SHP77 treated with DMSO at 0.1 percent for 48 hours (cell line): ENCODE data around the gene SIPA1L3.
A peak's percentile ranks its signal among the peaks of the same experiment; 100 is the strongest.
"Not testable (repeated sequence)": the region's sequence is repeated elsewhere in the genome, so short reads cannot be mapped to it uniquely, and the experiment has no call there.

Source experiments
- DNase-seq: peaks from one replicate; lab custom pipeline; 2025; lab: John Stamatoyannopoulos, UW

Gene SIPA1L3

DNA sequence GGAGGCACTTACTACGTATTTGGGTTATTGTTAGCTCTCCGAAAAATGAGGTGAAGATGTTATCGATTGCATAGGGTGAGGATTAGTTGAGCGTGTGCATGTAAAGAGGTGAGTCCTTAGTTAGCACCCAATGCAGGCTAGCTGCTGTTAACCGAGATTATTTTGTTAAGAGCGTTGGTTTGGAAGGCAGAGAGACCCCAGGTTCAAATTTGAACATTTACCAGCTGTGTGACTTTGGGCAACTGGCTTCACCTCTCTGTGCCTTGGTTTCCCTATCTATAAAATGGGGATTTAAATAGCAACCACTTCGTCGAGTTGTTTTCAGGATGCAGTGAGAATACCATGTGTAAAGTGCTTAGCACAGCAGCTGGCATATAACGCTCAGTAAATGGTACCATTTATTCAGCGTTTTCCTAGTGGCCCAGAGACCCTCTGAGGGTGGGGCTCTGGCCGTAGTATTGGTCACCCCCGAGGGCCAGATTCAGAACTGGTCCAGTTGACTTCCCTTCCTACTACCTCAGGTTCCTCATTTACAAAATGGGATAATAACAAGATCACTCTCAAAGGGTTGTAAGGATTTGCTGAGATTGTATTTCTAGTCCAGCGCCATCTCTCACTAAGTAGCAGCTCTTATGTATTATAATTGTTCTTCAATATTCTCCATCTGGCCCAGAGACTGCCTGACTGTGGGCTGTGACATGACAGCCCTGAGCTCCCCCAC, 887 bp downstream of the SIPA1L3 start:
- no peak for DNase-seq

- no peak for DNase-seq
Measured at GRCh38 chr19:37909661-37910199, 2.7 kb downstream of the SIPA1L3 start.

GRCh38 chr19:37914908-37915307, 7.9 kb downstream of the SIPA1L3 start:
- DNase-seq: no peak

GRCh38 chr19:37920591-37921450, 13.8 kb downstream of the SIPA1L3 start:
- no peak for DNase-seq

GRCh38 chr19:37924573-37924972, 17.6 kb downstream of the SIPA1L3 start:
- DNase-seq: not testable (repeated sequence)

- no peak for DNase-seq
Measured at GRCh38 chr19:37925212-37925611, 18.2 kb downstream of the SIPA1L3 start.

GRCh38 chr19:37926255-37926654, 19.2 kb downstream of the SIPA1L3 start:
- DNase-seq: no peak

DNA sequence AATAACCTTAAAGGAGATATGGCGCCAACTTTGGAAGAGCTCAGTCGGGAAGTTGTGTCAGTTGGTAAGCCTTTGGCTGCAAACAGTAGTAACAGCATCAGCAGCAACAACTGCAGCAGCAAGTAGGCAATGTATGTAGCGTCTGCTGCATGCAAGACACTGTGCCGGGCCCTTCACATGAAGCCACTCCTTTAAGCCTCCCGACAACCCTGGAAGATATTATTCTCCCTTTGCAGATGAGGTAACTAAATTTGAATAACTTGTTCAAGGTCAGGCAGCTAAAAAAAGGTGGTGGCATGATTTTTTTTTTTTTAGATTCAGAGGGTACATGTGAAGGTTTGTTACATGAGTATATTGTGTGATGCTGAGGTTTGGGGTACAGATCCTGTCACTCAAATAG, 19.7 kb downstream of the SIPA1L3 start:
- DNase-seq: no peak

DNA sequence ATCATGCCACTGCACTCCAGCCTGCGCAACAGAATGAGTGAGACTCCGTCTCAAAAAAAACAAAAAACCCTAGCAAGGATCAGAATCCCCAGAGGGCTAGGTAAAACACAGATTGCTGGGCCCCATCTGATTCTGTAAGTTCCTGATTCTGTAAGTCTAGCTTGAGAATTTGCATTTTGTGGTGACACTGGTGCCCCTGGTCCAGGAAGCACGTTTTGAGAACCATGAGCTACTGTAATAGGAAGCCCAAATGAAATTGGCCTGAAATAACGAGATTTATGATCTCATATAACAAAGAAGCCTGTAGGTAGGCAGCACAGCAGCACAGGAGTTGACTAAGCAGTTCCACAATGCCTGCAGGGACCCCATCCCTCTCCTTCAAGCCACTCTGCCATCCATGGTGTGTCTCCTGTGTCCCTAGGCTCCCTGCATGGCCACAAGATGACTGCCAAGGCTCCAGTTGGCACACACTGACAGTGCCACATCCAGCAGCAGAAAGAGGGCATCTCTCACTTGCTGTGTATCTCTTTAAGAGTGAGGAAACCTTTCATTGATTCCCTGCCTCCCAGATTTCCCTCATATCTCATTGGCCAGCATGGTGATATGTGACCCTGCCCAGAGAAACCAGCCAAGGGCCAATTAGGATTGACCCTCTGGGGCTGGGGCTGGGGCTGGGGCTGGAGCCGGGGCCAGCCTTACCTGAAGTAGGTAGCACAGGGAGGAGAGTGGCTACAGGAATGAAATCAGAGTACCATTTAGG, 21.7 kb downstream of the SIPA1L3 start:
- DNase-seq: no peak

GRCh38 chr19:37929355-37929923, 22.4 kb downstream of the SIPA1L3 start:
- no peak for DNase-seq

DNA sequence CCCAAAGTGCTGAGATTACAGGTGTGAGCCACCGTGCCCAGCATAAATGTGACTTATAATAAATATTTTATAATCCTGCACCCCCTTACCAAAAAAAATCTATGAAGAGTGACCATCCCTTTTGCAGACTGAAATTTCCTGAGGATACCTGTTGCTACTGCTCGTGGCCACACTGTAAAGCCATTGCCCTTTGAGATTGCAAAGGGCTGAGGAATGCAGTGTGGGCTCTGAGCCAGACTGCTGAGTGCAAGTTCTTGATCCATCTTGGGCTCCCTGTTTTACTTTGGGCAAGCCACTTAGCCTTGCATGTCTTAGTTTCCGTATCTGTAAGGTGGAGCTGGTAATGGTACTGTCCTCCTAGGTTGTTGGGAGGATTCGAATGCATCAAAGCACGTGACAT, 23.4 kb downstream of the SIPA1L3 start:
- no peak for DNase-seq

DNA sequence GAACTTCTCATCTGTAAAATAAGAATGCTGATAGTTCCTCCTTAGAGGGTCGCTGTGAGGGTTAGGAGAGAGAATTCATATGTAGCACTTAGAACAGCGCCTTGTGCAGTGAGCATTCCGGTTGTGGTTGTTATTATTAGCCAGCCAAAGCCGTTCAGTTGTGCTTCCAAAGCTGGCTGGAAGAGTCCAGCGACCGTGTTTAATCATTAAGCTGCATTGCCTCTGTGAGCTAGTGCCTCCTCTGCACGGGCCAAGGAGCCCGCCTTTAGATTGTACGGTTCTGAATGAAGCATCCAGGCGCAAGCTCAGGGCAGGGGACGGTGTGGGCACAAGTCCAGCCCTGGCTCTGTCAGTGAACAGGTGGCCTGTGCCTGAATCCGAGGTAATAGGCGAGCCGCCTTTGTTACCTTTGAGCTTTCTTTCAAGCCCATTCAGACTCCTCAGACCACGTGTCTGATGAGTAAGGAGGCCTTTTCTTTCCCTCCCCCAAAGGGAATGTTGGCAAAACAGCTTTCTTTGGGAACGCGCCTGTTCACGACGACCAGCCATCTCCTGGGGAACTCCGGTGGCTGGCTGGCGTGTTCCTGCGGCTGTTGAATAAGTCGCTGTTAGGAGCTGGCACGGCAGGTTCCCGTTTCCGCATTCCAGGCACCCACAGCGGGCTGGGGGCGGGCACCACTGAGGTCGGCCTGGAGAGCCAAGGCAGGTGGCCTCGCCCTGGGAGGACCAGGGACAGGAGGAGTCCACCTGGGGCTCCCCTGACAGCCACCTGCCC, 25.1 kb downstream of the SIPA1L3 start:
- peak; percentile 12 for DNase-seq

- DNase-seq: peak; percentile 43
Measured at GRCh38 chr19:37932985-37933936, 26.3 kb downstream of the SIPA1L3 start.

DNA sequence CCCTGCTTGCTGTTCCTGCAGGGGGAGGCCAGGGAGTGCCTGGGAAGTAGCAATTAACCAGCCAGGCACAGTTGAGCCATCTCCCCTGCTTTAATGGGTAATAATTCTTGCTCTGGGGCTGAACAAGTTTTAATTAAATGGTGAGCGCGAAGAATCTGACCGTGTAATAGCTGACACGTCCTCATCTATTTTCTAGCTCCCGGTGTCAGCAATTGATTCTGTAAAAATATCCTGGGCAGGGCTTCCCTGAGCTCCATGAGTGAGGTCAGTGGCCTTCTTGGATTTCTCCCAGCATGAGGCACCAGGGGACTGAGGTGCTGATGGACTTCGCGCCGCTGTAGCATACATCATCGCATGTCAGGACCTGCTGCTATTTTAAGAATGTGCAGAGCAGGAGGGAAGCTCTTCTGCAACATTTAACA, 26.9 kb downstream of the SIPA1L3 start:
- DNase-seq: no peak

DNA sequence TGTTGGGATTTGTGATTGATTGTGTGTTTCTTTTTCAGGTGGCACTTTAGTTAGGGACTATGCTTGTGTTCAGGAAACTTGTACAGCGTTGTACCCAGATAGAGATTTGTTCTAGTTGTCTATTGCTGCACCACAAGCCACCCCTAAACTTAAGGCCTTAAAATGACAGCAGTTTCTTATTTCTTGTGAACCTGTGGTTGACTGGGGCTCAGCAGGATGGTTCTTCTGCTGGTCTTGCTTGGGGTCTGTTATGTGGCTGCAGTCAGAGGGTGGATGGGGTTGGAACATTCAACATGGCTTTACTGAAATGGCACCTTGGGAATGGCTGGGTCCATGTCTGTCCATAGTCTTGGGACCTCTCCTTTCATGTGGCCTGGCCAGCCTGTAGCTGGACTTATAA, 28.3 kb downstream of the SIPA1L3 start:
- no peak for DNase-seq

DNA sequence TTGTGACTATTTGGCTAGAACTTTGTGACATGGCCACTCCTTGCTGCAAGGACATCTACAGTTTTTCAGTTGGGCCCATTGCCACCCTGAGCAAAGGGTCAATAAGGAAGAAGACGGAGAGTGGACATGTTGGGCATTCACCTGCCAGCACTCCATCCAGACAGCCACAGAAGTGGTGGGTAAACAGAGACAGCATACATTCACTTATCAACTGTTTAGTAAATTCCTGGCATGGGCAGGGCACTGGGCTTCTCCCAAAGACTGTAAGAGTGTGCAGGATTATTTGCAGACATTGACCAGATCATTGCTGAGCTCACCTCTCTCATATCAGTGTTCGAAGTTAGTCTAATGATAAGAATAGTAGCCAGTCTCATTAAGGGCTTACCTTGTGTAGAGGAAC, 29.2 kb downstream of the SIPA1L3 start:
- peak; percentile 9 for DNase-seq

DNA sequence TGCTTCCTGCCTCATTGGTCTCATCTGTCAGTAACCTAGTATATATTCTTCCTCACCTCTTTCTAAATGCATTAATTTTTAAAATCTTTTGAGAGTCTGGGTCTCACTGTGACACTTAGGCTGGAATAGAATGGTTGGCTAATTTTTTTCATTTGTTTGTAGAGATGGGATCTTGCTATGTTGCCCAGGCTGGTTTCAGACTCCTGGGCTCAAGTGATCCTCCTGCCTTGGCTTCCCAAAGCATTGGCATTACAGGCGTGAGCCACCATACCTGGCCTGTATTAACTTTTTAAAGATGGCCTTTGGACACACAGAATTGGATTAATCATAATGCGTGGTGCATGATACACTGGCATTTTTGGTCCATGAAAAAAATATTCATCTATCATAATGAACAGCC, 29.9 kb downstream of the SIPA1L3 start:
- no peak for DNase-seq

DNA sequence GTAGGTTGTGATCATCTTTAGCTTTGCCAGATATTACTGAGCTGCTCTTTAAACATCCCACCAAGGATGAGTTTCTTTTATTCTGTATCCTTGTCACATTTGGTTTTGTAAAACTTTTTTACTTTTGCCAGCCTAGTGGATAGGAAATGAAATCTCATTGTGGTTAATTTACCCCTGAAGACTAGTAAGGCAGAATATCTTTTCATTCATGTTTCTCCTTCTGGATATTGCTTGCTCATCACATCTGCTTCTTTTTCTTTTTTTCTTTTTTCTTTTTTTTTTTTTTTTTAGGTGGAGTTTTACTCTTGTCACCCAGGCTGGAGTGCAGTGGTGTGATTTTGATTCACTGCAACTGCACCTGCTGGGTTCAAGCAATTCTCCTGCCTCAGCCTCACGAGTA, 31.3 kb downstream of the SIPA1L3 start:
- DNase-seq: no peak

- peak; percentile 45 for DNase-seq
Measured at GRCh38 chr19:37941782-37942515, 34.9 kb downstream of the SIPA1L3 start.
